H9 (cell line): ENCODE results near the gene HTRA3. TPM values are rescaled to one million over a fixed set of nuclear protein-coding genes. Genes with fewer than 3 reads are reported as not detected.

Experiments used
- DNase-seq: peaks from one replicate; pipeline ENCODE4 v3.0.0-alpha.2; 2017
- H2AFZ ChIP-seq: one replicate; pipeline ENCODE4 v1.6.1; 2013; ENCODE audit warnings: mild to moderate bottlenecking, low read length, control low read depth, moderate library complexity
- H2AK5ac ChIP-seq: 2 replicates; pipeline ENCODE4 v1.6.1; 2013; ENCODE audit warnings: low read length, control low read depth, mixed read lengths; ENCODE audit not compliant: insufficient read length
- H2BK120ac ChIP-seq: one replicate; pipeline ENCODE4 v1.6.1; 2013; ENCODE audit warnings: low read depth, mild to moderate bottlenecking, low read length, control low read depth, inconsistent platforms; ENCODE audit not compliant: poor library complexity, severe bottlenecking
- H2BK12ac ChIP-seq: 2 replicates; pipeline ENCODE4 v1.6.1; 2013; ENCODE audit warnings: low read length, control low read depth, mixed read lengths, low read depth; ENCODE audit not compliant: insufficient read length
- H2BK15ac ChIP-seq: 2 replicates; pipeline ENCODE4 v1.6.1; 2013; ENCODE audit warnings: low read depth, low read length, control low read depth
- H2BK20ac ChIP-seq: one replicate; pipeline ENCODE4 v1.6.1; 2013; ENCODE audit warnings: low read depth, mild to moderate bottlenecking, low read length, control low read depth, inconsistent platforms; ENCODE audit not compliant: poor library complexity, severe bottlenecking
- H2BK5ac ChIP-seq: 2 replicates; pipeline ENCODE4 v1.6.1; 2013; ENCODE audit warnings: low read length, control low read depth, mixed read lengths; ENCODE audit not compliant: insufficient read length
- H3K14ac ChIP-seq: 2 replicates; pipeline ENCODE4 v1.6.1; 2013; ENCODE audit warnings: low read length, control low read depth; ENCODE audit not compliant: insufficient read depth
- H3K18ac ChIP-seq: 2 replicates; pipeline ENCODE4 v1.6.1; 2013; ENCODE audit warnings: low read depth, mild to moderate bottlenecking, mixed read lengths, low read length, control low read depth; ENCODE audit not compliant: insufficient read length
- H3K23ac ChIP-seq: 2 replicates; pipeline ENCODE4 v1.6.1; 2013; ENCODE audit warnings: low read length, control low read depth, mixed read lengths, low read depth; ENCODE audit not compliant: insufficient read length
- H3K23me2 ChIP-seq: 2 replicates; pipeline ENCODE4 v1.6.1; 2013; ENCODE audit warnings: low read depth, mild to moderate bottlenecking, mixed read lengths, low read length, control low read depth; ENCODE audit not compliant: insufficient read length, poor library complexity, severe bottlenecking
- H3K27ac ChIP-seq: 2 replicates; pipeline ENCODE4 v1.5.1; 2013; ENCODE audit warnings: low read length, control low read depth, mixed read lengths, low read depth; ENCODE audit not compliant: insufficient read length
- H3K27me3 ChIP-seq: 2 replicates; pipeline ENCODE4 v1.6.1; 2013; ENCODE audit warnings: low read length, control low read depth, inconsistent platforms; ENCODE audit not compliant: insufficient read depth
- H3K4ac ChIP-seq: 2 replicates; pipeline ENCODE4 v1.6.1; 2013; ENCODE audit warnings: low read depth, mild to moderate bottlenecking, control low read depth, inconsistent platforms, low read length, moderate library complexity
- H3K4me1 ChIP-seq: 2 replicates; pipeline ENCODE4 v1.6.1; 2013; ENCODE audit warnings: low read length, control low read depth, inconsistent platforms; ENCODE audit not compliant: insufficient read depth
- H3K4me2 ChIP-seq: 2 replicates; pipeline ENCODE4 v1.6.1; 2013; ENCODE audit warnings: low read length, control low read depth, mixed read lengths; ENCODE audit not compliant: insufficient read length, insufficient read depth
- H3K56ac ChIP-seq: 2 replicates; pipeline ENCODE4 v1.6.1; 2013; ENCODE audit warnings: low read depth, mild to moderate bottlenecking, mixed read lengths, low read length, control low read depth; ENCODE audit not compliant: insufficient read length
- H3K79me1 ChIP-seq: 2 replicates; pipeline ENCODE4 v1.6.1; 2013; ENCODE audit warnings: low read depth, mild to moderate bottlenecking, moderate library complexity, low read length, control low read depth, inconsistent platforms; ENCODE audit not compliant: insufficient read depth, poor library complexity, severe bottlenecking
- H3K79me2 ChIP-seq: 2 replicates; pipeline ENCODE4 v1.6.1; 2013; ENCODE audit warnings: low read length, control low read depth, inconsistent platforms; ENCODE audit not compliant: insufficient read depth
- H3K9ac ChIP-seq: 2 replicates; pipeline ENCODE4 v1.6.1; 2013; ENCODE audit warnings: low read length, control low read depth, mixed read lengths; ENCODE audit not compliant: insufficient read length; ENCODE audit errors: extremely low read depth
- H3K9me3 ChIP-seq: one replicate; pipeline ENCODE4 v1.6.1; 2013; ENCODE audit warnings: low read depth, low read length, inconsistent platforms; ENCODE audit not compliant: control insufficient read depth
- H3T11ph ChIP-seq: one replicate; pipeline ENCODE4 v1.6.1; 2013; ENCODE audit warnings: mild to moderate bottlenecking, low read length, control low read depth, inconsistent platforms
- H4K20me1 ChIP-seq: one replicate; pipeline ENCODE4 v1.6.1; 2013; ENCODE audit not compliant: control insufficient read depth, insufficient read length, insufficient read depth
- H4K5ac ChIP-seq: 2 replicates; pipeline ENCODE4 v1.6.1; 2013; ENCODE audit warnings: low read depth, mild to moderate bottlenecking, mixed read lengths, low read length, control low read depth; ENCODE audit not compliant: insufficient read length
- H4K8ac ChIP-seq: replicated peaks from 2 replicates; pipeline ENCODE4 v1.6.1; 2013; ENCODE audit warnings: low read length, control low read depth, mixed read lengths, low read depth; ENCODE audit not compliant: insufficient read length
- H4K91ac ChIP-seq: 2 replicates; pipeline ENCODE4 v1.6.1; 2013; ENCODE audit warnings: low read depth, mild to moderate bottlenecking, moderate library complexity, mixed read lengths, low read length, control low read depth; ENCODE audit not compliant: insufficient read length
- H3K27ac Mint-ChIP-seq, 3 experiments: 2 replicates in 2 of 3; 3 replicates in 1 of 3; pipeline ENCODE4 v1.8.0; 2020 to 2021; ENCODE audit warnings: mixed read lengths in 3 of 3, mild to moderate bottlenecking in 1 of 3, moderate library complexity in 1 of 3
- H3K27me3 Mint-ChIP-seq: 2 replicates; pipeline ENCODE4 v1.8.0; 2021; ENCODE audit warnings: low read depth, mild to moderate bottlenecking, moderate library complexity, mixed read lengths
- H3K36me3 Mint-ChIP-seq, 3 experiments: 2 replicates in 2 of 3; 3 replicates in 1 of 3; pipeline ENCODE4 v1.8.0; 2020 to 2021; ENCODE audit warnings: low read depth in 3 of 3, mixed read lengths in 3 of 3; ENCODE audit not compliant: insufficient read depth in 1 of 3
- H3K4me1 Mint-ChIP-seq, 2 experiments: 2 replicates each; pipeline ENCODE4 v1.8.0; 2020; ENCODE audit warnings: mixed read lengths in 2 of 2
- H3K4me3 Mint-ChIP-seq, 2 experiments: 2 replicates in 1 of 2; 3 replicates in 1 of 2; pipeline ENCODE4 v1.8.0; 2020 to 2021; ENCODE audit warnings: mild to moderate bottlenecking in 2 of 2, mixed read lengths in 2 of 2, moderate library complexity in 1 of 2
- H3K9me3 Mint-ChIP-seq, 2 experiments: 2 replicates in 1 of 2; 3 replicates in 1 of 2; pipeline ENCODE4 v1.8.0; 2020; ENCODE audit warnings: mild to moderate bottlenecking in 2 of 2, mixed read lengths in 2 of 2, moderate library complexity in 1 of 2
- CTCF ChIP-seq: fragments of 200-600 bp; sonication (generic); conservative IDR thresholded peaks from 3 replicates; pipeline ENCODE4 v1.8.0; 2021; ENCODE audit warnings: antibody characterized with exemption, mild to moderate bottlenecking
- total RNA-seq: library from RNA; stranded (reverse); gene quantifications from 2 replicates; pipeline ENCODE4 v1.2.1, GENCODE V29; 2021

HTRA3 gene
- total RNA-seq, 1 experiment from 2014 or later, result 3.0 TPM

- Mint-ChIP-seq H3K9me3 (no peaks in the 10 kb centered on the region), H3K27ac (peak overlapping the region in 1 of 3 experiments; percentile 23; a peak in 1 of 7 replicates), H3K4me3 (no peak overlapping the region), H3K4me1 (peaks cover 17 to 22% of the 10 kb centered on the region in 2 experiments), H3K36me3 (no peaks in the 10 kb centered on the region), H3K27me3 (no peaks in the 10 kb centered on the region; the same call in 1 of the 2 replicates)
- Histone ChIP-seq H4K91ac (no peak overlapping the region), H2BK12ac (no peak overlapping the region), H3K9ac (no peak overlapping the region), H3K27ac (no peak overlapping the region), H3K23ac (no peak overlapping the region), H3K4ac (no peak overlapping the region), H2AFZ (no peak overlapping the region), H2BK20ac (no peak overlapping the region), H3K79me1 (no peaks in the 10 kb centered on the region), H3K27me3 (no peaks in the 10 kb centered on the region), H3K14ac (no peak overlapping the region), H2BK5ac (no peak overlapping the region), H4K20me1 (no peaks in the 10 kb centered on the region), H3K56ac (no peak overlapping the region), H3K18ac (no peak overlapping the region), H2AK5ac (no peak overlapping the region), H3K79me2 (no peaks in the 10 kb centered on the region), H4K8ac (no peak overlapping the region), H3K23me2 (no peaks in the 10 kb centered on the region), H3K4me2 (no peak overlapping the region), H4K5ac (no peak overlapping the region), H3K4me1 (peaks cover 4% of the 10 kb centered on the region), H3T11ph (no peak overlapping the region), H2BK120ac (no peak overlapping the region), H2BK15ac (no peak overlapping the region), H3K9me3 (no peaks in the 10 kb centered on the region)
- no peak for TF ChIP-seq CTCF
- no peak for DNase-seq
These were observed 47.6 kb upstream of the HTRA3 start for GRCh38 chr4:8221985-8222384.
